GM18951 (cell line): ENCODE results near the gene ARHGAP22.

Experiments
- POLR2A ChIP-seq: IDR thresholded peaks from 4 replicates; pipeline ENCODE4 v1.6.1; 2011; ENCODE audit warnings: mild to moderate bottlenecking; ENCODE audit not compliant: insufficient read length, insufficient read depth; ENCODE audit errors: extremely low read depth
- in situ Hi-C: fragments of 300-500 bp; cut with MboI; formaldehyde crosslinking; loops from one replicate; pipeline ENCODE4 v1.12.0; 2022; ENCODE audit warnings: low sequenced_read_pairs, mixed read lengths, inconsistent platforms; ENCODE audit not compliant: unreplicated experiment

Gene ARHGAP22

GRCh38 chr10:48454302-48455054 lies 150.4 kb downstream of the ARHGAP22 start:
- in situ Hi-C loops: no loop called here

GRCh38 chr10:48453451-48454301 lies 151.2 kb downstream of the ARHGAP22 start:
- in situ Hi-C loops: no loop called here
- no peak for TF ChIP-seq POLR2A

More at GRCh38 chr10:48454302-48455054, 150.4 kb downstream of the ARHGAP22 start:
- no peak for TF ChIP-seq POLR2A

GRCh38 chr10:48452879-48453412 lies 151.9 kb downstream of the ARHGAP22 start:
- in situ Hi-C loops: no loop called here
- no peak for TF ChIP-seq POLR2A

GRCh38 chr10:48451969-48452878 lies 152.6 kb downstream of the ARHGAP22 start:
- no peak for TF ChIP-seq POLR2A
- in situ Hi-C loops: no loop called here

- TF ChIP-seq POLR2A: no peak
Observed at GRCh38 chr10:48450741-48451466, 154.0 kb downstream of the ARHGAP22 start.

GRCh38 chr10:48450233-48450740 lies 154.6 kb downstream of the ARHGAP22 start:
- TF ChIP-seq POLR2A: no peak
- in situ Hi-C loops: no loop called here

More at GRCh38 chr10:48450741-48451466, 154.0 kb downstream of the ARHGAP22 start:
- in situ Hi-C loops: no loop called here

- no peak for TF ChIP-seq POLR2A
Observed at GRCh38 chr10:48449501-48450232, 155.2 kb downstream of the ARHGAP22 start.

GRCh38 chr10:48448796-48449195 lies 156.1 kb downstream of the ARHGAP22 start:
- TF ChIP-seq POLR2A: no peak
- in situ Hi-C loops: no loop called here

More at GRCh38 chr10:48449501-48450232, 155.2 kb downstream of the ARHGAP22 start:
- in situ Hi-C loops: no loop called here

GRCh38 chr10:48447356-48448215 lies 157.3 kb downstream of the ARHGAP22 start:
- no peak for TF ChIP-seq POLR2A
- in situ Hi-C loops: no loop called here

GRCh38 chr10:48446785-48447184 lies 158.1 kb downstream of the ARHGAP22 start:
- in situ Hi-C loops: no loop called here
- TF ChIP-seq POLR2A: no peak

- in situ Hi-C loops: no loop called here
Observed at GRCh38 chr10:48445932-48446331, 158.9 kb downstream of the ARHGAP22 start.

More at GRCh38 chr10:48445932-48446331, 158.9 kb downstream of the ARHGAP22 start:
- no peak for TF ChIP-seq POLR2A
